ENCODE data around the gene CCDC192. TPM values are rescaled to one million over a fixed set of nuclear protein-coding genes. Genes with fewer than 3 reads are reported as not detected.
"Not testable (repeated sequence)": the region's sequence is repeated elsewhere in the genome, so short reads cannot be mapped to it uniquely, and the experiment has no call there.

The CCDC192 gene
- total RNA-seq, 1 donor from 2014 or later = not detected

DNA sequence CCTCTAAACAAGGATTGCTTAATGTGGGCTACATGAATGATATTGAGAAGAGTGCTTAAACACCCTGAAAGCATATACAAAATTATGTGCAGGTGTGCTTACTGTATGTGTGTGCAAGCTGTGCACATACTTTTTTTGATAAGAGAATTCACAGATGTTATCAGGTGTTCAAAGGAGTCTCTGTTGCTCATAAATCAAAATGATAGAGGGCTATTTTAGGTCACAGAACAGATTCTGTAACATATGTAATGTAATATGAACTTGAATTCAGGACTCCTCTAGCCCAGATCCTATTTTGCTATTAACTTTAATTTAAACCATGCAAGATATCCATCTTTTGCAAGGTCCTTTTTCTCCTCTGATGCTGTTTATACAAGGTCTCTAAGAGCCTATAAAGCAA is 38.2 kb downstream of the CCDC192 start:
- Histone ChIP-seq H3K36me3 (no peaks in the 10 kb centered on the region), H3K9me3 (no peaks in the 10 kb centered on the region), H3K4me1 (no peaks in the 10 kb centered on the region), H3K4me3 (no peak overlapping the region), H3K27ac (no peak overlapping the region), H3K27me3 (no peaks in the 10 kb centered on the region)
- intact Hi-C loops (cut with DNase I) = no loop called here
- TF ChIP-seq, protein P1, sequence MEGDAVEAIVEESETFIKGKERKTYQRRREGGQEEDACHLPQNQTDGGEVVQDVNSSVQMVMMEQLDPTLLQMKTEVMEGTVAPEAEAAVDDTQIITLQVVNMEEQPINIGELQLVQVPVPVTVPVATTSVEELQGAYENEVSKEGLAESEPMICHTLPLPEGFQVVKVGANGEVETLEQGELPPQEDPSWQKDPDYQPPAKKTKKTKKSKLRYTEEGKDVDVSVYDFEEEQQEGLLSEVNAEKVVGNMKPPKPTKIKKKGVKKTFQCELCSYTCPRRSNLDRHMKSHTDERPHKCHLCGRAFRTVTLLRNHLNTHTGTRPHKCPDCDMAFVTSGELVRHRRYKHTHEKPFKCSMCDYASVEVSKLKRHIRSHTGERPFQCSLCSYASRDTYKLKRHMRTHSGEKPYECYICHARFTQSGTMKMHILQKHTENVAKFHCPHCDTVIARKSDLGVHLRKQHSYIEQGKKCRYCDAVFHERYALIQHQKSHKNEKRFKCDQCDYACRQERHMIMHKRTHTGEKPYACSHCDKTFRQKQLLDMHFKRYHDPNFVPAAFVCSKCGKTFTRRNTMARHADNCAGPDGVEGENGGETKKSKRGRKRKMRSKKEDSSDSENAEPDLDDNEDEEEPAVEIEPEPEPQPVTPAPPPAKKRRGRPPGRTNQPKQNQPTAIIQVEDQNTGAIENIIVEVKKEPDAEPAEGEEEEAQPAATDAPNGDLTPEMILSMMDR (IDR thresholded peaks at IDR 0.05) = no peak
- DNase-seq (ENCODE audit: low spot score in 2 of 2) = no peak

GRCh38 chr5:127744241-127744640 is 41.0 kb downstream of the CCDC192 start:
- DNase-seq (ENCODE audit: low spot score in 2 of 2) = no peak
- no peaks in the 10 kb centered on the region for H3K36me3 ChIP-seq
- no peaks in the 10 kb centered on the region for H3K9me3 ChIP-seq
- TF ChIP-seq, protein P1 (IDR thresholded peaks at IDR 0.05) = no peak
- H3K4me3 ChIP-seq = no peak overlapping the region
- intact Hi-C loops (cut with DNase I) = no loop called here
- H3K27me3 ChIP-seq = no peaks in the 10 kb centered on the region
- no peak overlapping the region for H3K27ac ChIP-seq
- no peaks in the 10 kb centered on the region for H3K4me1 ChIP-seq

DNA sequence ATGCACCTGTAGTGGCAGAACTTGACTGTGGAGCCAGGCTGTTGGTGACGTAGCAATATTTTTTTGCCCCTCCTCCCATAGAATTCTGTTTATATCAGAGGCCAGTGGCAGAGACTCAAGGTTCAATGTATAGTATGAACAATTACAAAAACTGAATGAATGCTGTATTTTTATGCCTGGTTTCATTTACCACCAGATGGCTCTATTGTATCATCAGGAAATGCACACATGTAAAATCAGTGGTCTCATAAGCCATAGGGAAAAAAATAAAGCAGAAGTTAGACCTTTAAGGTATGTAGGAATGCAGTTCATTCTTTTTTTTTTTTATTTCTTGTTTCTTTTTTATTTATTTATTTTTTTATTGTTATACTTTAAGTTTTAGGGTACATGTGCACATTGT is 43.6 kb downstream of the CCDC192 start:
- Histone ChIP-seq H3K27ac (no peak overlapping the region), H3K27me3 (no peaks in the 10 kb centered on the region), H3K36me3 (no peaks in the 10 kb centered on the region), H3K4me1 (no peaks in the 10 kb centered on the region), H3K9me3 (no peaks in the 10 kb centered on the region), H3K4me3 (no peak overlapping the region)
- intact Hi-C loops (cut with DNase I) = loop anchor here (1.0 kb wide), 1 partner anchor 455 kb away; no protein-coding TSS in a partner anchor
- DNase-seq (ENCODE audit: low spot score in 2 of 2) = no peak
- TF ChIP-seq, protein P1 (IDR thresholded peaks at IDR 0.05) = peak in 1 of 3 experiments; percentile 50

- H3K27me3 ChIP-seq; H3K36me3 ChIP-seq; DNase-seq (ENCODE audit: low spot score in 2 of 2); H3K27ac ChIP-seq; intact Hi-C loops (cut with DNase I); H3K4me1 ChIP-seq; H3K9me3 ChIP-seq; H3K4me3 ChIP-seq: not testable (repeated sequence)
These were observed 49.5 kb downstream of the CCDC192 start for GRCh38 chr5:127752503-127753265.

DNA sequence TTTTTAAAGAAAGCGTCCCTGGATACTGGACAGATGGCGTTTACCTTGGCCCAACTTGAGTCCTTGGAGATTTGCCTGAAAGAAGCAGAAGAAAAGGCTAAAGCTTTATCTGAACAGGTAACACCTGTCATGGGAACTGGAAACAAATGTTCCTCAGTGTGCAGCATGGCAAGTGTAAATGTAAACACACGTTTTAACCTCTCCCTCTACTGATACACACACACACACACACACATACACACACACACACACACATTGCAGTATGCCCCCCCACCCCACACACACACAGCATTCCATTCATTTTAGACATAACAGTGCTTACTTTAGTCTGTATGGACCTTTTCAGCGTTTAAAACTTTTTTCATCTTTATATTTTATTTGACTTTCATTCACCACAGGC is 51.1 kb downstream of the CCDC192 start:
- TF ChIP-seq, protein P1 (IDR thresholded peaks at IDR 0.05) = no peak
- Histone ChIP-seq H3K27me3 (no peaks in the 10 kb centered on the region), H3K9me3 (no peaks in the 10 kb centered on the region), H3K4me1 (no peaks in the 10 kb centered on the region), H3K4me3 (no peak overlapping the region), H3K36me3 (no peaks in the 10 kb centered on the region), H3K27ac (no peak overlapping the region)
- no peak for DNase-seq (ENCODE audit: low spot score in 2 of 2)
- intact Hi-C loops (cut with DNase I) = no loop called here

- TF ChIP-seq, protein P1 (IDR thresholded peaks at IDR 0.05) = no peak
- Histone ChIP-seq H3K4me3 (no peak overlapping the region), H3K36me3 (no peaks in the 10 kb centered on the region), H3K4me1 (no peaks in the 10 kb centered on the region), H3K9me3 (no peaks in the 10 kb centered on the region), H3K27me3 (no peaks in the 10 kb centered on the region), H3K27ac (no peak overlapping the region)
- no peak for DNase-seq (ENCODE audit: low spot score in 2 of 2)
- intact Hi-C loops (cut with DNase I) = no loop called here
These were observed 51.5 kb downstream of the CCDC192 start for GRCh38 chr5:127754706-127755105.

Data from ascending aorta (tissue), 2 donors.